ENCODE data around the gene POU2AF2. TPM values are rescaled to one million over a fixed set of nuclear protein-coding genes. Genes with fewer than 3 reads are reported as not detected.
A peak's percentile ranks its signal among the peaks of the same experiment; 100 is the strongest.

The POU2AF2 gene
- total and polyA plus RNA-seq, 4 donors, result not detected

DNA sequence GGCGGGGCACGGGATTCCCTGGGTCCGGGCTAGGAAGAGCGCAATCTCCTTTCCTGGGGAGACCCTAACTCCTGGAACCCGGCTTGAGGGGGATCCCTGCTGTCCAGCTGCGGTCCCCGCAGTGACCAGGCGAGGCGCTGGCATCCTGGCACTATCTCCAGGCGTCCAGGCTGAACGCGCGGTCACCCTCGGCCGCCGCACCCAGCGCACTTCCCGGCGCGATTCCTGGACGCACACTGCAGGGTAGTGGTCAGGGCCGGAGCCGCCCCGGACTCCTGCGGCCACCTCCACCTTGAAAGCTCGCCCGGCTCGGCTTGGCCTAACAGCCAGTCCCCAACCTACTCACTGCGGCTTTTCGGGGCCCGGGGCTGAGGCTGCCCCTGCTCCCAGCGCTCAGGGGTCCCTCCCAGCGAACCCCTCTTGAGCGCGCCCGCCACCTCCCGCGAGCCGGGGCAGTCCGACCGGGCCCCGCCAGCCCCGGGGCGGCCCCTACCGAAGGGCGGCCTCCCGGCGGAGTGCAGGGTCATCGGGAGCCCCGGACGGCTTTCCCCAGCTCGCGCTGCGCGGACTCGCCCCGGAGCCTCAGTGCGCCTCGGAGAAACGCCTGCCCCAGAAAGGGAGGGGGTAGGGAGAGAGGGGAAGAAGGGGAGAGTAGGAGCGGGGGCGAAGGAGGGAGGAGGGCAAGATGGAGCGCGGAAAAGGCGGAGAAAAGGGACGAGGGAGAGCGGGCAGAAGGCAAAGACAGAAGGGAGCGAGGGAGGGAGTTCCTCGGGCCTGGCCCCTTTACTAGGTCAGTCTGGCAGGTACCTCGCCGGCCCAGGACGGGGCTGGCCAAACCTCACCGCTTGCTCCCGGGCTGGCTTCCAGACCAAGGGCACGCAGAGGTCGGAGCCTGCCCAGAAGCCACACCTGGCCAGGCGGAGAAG is 53.8 kb downstream of the POU2AF2 start:
- Histone ChIP-seq H3K36me3 (ENCODE audit: control insufficient read depth in 4 of 4, insufficient read depth in 3 of 4, low read depth in 1 of 4, low read length in 3 of 4) (no peaks in the 10 kb centered on the region), H3K9me3 (ENCODE audit: control insufficient read depth in 4 of 4, low read length in 3 of 4) (no peaks in the 10 kb centered on the region), H3K4me1 (ENCODE audit: control insufficient read depth in 4 of 4, insufficient read depth in 4 of 4, low read length in 3 of 4) (peaks cover 8 to 49% (median 44%) of the 10 kb centered on the region in 4 donors), H3K27ac (ENCODE audit: low read depth in 1 of 2, low read length in 2 of 2) (peak overlapping the region; percentile 72 to 74), H3K9ac (ENCODE audit: low read depth in 1 of 2, low read length in 2 of 2) (peak overlapping the region in 1 of 2 donors; percentile 1), H3K4me3 (ENCODE audit: low read depth in 1 of 3, low read length in 3 of 3) (peak overlapping the region; percentile 60 to 67 (median 62)), H3K27me3 (ENCODE audit: control insufficient read depth in 4 of 4, insufficient read depth in 4 of 4, low read length in 3 of 4) (no peaks in the 10 kb centered on the region)
- 2% methylated on average over 77 of the region's 77 CpGs for WGBS
- TF ChIP-seq ZBTB33 (IDR thresholded peaks at IDR 0.05) (no peak), RXRA (IDR thresholded peaks at IDR 0.05) (peak; percentile 49 to 52), FOXA1 (IDR thresholded peaks at IDR 0.05) (no peak), REST (IDR thresholded peaks at IDR 0.05) (no peak), RAD21 (IDR thresholded peaks at IDR 0.05) (peak; percentile 67 to 73), HNF4G (IDR thresholded peaks at IDR 0.05) (no peak), HNF4A (conservative IDR thresholded peaks at IDR 0.05) (peak; percentile 27 to 29)
- TF ChIP-seq, protein P1, sequence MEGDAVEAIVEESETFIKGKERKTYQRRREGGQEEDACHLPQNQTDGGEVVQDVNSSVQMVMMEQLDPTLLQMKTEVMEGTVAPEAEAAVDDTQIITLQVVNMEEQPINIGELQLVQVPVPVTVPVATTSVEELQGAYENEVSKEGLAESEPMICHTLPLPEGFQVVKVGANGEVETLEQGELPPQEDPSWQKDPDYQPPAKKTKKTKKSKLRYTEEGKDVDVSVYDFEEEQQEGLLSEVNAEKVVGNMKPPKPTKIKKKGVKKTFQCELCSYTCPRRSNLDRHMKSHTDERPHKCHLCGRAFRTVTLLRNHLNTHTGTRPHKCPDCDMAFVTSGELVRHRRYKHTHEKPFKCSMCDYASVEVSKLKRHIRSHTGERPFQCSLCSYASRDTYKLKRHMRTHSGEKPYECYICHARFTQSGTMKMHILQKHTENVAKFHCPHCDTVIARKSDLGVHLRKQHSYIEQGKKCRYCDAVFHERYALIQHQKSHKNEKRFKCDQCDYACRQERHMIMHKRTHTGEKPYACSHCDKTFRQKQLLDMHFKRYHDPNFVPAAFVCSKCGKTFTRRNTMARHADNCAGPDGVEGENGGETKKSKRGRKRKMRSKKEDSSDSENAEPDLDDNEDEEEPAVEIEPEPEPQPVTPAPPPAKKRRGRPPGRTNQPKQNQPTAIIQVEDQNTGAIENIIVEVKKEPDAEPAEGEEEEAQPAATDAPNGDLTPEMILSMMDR (IDR thresholded peaks at IDR 0.05; ENCODE audit: low read depth, low read length, missing input control), result peak; percentile 61
- TF ChIP-seq, protein P2, sequence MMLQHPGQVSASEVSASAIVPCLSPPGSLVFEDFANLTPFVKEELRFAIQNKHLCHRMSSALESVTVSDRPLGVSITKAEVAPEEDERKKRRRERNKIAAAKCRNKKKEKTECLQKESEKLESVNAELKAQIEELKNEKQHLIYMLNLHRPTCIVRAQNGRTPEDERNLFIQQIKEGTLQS (IDR thresholded peaks at IDR 0.05), result no peak
- DNase-seq (ENCODE audit: low spot score), result peak; percentile 55

DNA sequence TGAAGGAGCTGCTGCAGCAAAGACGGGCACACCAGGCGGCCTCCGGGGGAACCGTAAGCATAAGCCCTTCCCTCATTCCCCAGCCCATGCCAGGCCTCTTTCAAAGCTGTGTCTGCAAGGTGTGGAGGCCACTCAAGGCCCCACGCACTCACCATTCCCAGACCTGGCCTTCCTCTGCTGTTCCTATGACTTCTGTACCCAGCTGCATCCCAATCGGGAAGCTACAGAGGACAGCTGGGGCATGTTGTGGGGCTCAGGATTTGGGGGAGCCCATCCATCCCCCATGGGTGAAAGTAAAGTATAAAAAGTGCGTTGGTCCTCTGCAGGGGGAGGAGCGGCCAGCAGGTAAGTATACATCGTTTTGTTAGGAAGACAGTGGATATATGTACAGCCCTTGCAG is 55.0 kb downstream of the POU2AF2 start:
- peaks cover 8 to 49% (median 44%) of the 10 kb centered on the region in 4 donors for H3K4me1 ChIP-seq (ENCODE audit: control insufficient read depth in 4 of 4, insufficient read depth in 4 of 4, low read length in 3 of 4)
- no peak for TF ChIP-seq YY1 (IDR thresholded peaks at IDR 0.05)
- no peak for TF ChIP-seq REST (IDR thresholded peaks at IDR 0.05)
- TF ChIP-seq EGR1 (IDR thresholded peaks at IDR 0.05; ENCODE audit: low read depth in 2 of 2), result no peak
- TF ChIP-seq SP1 (IDR thresholded peaks at IDR 0.05), result no peak
- TF ChIP-seq MAX (IDR thresholded peaks at IDR 0.05), result no peak
- TF ChIP-seq TAF1 (conservative IDR thresholded peaks at IDR 0.05), result no peak
- TF ChIP-seq, protein P2 (IDR thresholded peaks at IDR 0.05), result no peak
- no peak for TF ChIP-seq JUND (IDR thresholded peaks at IDR 0.05)
- TF ChIP-seq RAD21 (IDR thresholded peaks at IDR 0.05), result no peak
- no peak for TF ChIP-seq GABPA (IDR thresholded peaks at IDR 0.05 in 1 of 2, conservative IDR thresholded peaks at IDR 0.05 in 1 of 2)

More for the DNA sequence above, 55.0 kb downstream of the POU2AF2 start:
- H3K4me3 ChIP-seq (ENCODE audit: low read depth in 1 of 3, low read length in 3 of 3), result no peak overlapping the region
- no peaks in the 10 kb centered on the region for H3K36me3 ChIP-seq (ENCODE audit: control insufficient read depth in 4 of 4, insufficient read depth in 3 of 4, low read depth in 1 of 4, low read length in 3 of 4)
- 95% methylated on average over 9 of the region's 9 CpGs for WGBS
- H3K9ac ChIP-seq (ENCODE audit: low read depth in 1 of 2, low read length in 2 of 2), result no peak overlapping the region
- no peak for DNase-seq (ENCODE audit: low spot score)
- no peaks in the 10 kb centered on the region for H3K9me3 ChIP-seq (ENCODE audit: control insufficient read depth in 4 of 4, low read length in 3 of 4)
- H3K27me3 ChIP-seq (ENCODE audit: control insufficient read depth in 4 of 4, insufficient read depth in 4 of 4, low read length in 3 of 4), result no peaks in the 10 kb centered on the region
- H3K27ac ChIP-seq (ENCODE audit: low read depth in 1 of 2, low read length in 2 of 2), result no peak overlapping the region
